Stimulated activated CD8-positive, alpha-beta memory T cell treated with anti-CD3 and anti-CD28 coated beads, Interleukin-12 subunit alpha, Interleukin-12 subunit beta, amount 100 ng/mL, for 24 hours (primary cell): ENCODE measurements around the gene ARHGAP23.
"Not testable (repeated sequence)": the region's sequence is repeated elsewhere in the genome, so short reads cannot be mapped to it uniquely, and the experiment has no call there.

Experiments
- DNase-seq: peaks from one replicate; pipeline ENCODE4 v3.0.0-alpha.2; 2020; ENCODE audit errors: extremely low read depth

Gene ARHGAP23

DNA sequence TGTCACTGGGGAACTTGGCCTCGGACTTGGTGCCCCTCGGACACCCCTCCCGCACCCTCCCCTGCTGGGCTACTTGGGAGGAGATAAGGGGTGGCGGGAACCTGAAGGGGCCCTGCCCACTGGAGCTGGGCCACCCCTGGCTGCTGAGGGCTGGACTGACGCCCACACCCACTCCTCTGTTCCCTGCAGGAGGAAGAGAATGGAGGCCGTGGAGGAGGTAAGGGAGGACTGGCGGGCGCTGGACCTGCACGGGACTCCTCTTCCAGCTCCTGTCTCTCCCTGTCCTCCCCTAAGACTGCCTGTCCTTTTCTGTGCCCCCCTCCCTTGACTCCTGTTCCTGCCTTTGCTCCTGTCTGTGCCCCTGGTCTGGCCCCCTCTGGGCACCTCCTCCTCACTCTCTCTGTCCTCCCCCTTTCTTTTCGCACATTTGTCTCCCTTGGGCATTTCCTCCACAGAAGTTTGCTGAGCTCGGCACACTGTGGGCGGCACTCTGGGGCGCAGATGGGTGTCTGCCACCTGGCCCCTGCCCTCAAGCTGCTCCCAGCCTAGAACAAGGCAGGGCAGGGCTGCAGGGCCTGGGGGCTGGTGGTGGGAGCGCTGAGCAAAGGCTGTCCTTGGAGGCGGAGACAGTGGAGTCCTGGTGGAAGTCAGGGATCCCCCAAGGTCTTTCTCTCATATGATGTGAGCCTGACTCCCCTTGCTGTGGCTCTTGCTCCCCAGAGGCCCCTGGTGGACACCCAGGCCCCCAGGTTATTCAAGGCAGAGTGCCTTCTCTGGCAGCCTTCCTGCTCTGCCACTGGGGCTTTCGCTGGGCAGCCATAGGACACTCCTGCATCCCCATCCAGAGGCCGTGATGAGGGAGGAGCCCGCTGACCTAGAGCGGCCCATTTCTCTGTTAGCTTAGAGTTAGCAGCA is 32.7 kb downstream of the ARHGAP23 start:
- DNase-seq, result no peak

DNA sequence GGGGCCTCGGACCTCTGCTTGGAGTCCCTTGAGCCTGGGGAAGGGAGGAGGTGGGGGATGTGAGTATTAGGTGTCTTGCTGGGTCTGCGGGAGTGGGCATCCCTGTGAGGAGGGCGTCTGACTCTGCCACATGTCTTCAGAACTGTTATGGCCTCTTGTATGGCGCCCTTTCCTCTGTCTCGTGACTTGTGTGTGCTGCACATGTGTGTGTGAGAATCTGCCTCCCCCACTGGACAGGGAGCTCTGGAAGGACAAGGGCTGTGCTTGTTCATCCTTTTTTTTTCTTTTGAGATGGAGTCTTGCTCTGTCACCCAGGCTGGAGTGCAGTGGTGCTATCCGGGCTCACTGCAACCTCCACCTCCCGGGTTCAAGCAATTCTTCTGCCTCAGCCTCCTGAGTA is 33.4 kb downstream of the ARHGAP23 start:
- DNase-seq, result no peak

DNA sequence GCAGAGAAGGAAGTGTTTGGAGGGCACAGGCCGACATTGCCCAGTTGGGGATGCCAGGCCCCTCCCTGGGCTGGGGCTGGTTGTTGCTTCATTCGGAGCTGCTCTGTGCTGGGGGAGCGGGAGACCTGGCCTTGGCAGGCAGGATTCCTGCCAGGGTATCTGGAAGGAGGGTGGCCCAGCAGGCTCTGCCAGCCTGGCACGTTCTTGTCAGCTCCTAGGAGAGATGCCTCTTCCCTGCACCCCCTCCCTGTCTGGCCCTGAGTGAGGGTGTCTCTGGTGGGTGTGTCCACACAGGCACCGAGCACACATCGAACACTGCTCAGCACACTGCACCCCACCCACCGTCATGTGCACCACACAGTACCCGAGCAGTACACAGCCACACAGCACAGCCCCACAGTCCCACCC is 35.2 kb downstream of the ARHGAP23 start:
- no peak for DNase-seq

DNA sequence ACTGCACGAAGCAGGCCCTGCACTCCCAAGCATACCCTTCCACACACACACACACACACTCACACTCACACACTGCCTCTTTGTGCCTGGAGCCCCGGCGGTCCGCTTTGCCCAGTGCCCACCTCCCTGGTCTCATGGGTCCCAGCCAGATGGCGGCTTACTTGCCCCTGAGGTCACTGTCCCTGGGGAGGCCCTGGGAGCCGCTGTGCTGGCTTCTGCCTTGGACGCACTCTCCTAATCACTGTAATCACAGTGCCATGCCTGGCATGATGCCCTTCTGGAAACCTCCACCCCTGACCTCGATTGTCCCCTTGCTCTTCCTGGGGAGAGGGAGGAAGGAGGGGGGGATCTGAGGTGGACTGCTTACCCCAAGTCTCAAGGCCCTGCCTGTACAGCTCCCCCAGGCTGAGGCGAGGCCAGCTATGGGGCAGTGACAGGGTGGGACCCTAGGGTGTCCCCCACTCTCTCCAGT is 36.0 kb downstream of the ARHGAP23 start:
- DNase-seq, result no peak

DNA sequence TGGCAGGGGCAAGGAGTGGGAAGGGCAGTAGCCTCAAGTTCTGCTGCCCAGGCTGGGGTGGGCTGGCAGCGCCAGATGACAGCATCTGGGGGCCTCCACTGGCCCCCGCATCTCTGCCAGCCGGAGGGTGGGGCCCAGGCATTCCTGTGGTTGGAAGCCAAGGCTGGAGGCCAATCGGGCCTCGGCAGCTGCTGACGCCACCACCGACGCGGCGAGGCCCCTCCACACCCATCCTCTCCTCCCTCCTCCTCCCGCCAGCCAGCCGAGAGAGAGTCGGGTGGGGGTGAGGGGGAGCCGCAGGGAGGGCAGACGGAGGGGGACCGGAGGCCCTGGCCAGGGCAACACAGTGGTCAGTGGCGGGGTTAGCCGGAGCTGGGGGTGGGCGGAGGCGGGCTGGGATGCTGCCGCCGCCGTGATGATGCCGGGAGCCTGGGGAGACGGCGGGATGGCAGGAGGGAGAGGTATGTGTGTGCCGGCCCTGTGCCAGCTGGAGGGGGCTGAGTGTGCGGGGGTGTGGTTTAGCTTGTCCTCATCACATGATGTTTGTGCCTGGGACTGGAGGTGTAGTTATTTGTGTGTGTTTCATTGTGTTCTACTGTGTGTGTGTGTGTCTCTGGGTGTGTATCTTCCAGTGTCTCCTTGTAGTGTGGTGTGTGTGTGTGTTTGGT is 36.6 kb downstream of the ARHGAP23 start:
- no peak for DNase-seq

DNA sequence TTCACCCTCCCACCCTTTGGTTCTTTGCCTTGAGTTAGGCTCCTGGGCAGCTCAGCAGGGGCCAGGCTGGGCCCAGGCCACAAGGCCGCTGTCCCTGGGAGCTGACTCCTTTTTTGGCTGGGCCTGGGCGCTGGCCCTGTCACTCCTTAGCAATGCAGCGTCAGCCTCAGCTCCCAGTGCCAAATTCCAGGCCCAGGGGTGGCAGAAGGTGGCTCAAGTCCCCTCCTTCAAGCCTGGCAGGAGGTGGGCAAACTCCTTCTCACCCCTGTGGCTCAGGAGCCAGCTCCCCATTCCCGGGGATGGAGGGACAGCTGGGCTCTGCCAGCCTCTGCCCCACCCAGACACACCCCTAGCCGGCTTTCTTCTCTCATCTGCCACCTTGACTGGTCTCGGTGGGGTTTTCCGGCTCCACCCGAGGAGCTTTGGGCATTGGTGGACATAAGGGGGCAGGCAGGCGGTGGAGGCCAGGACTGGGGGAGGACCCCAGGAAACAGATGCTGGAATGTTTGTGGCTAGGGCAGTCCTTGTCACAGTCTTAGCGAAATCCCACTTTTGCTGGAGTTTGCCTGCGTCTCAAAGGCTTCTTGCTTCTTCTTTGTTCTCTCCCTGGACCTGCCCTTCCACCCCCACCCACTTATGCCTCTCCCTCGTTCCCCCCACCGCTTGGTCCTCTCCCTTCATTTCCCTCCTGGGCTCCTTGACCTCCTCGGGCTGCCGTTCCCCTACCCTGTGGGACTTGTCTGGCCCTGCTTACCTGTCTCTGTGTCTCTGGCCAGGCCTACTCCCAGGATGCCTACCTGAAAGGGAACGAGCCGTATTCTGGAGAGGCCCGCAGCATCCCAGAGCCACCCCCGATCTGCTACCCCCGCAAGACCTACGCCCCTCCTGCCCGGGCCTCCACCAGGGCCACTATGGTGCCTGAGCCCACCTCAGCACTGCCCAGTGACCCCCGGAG is 37.4 kb downstream of the ARHGAP23 start:
- DNase-seq, result no peak

DNA sequence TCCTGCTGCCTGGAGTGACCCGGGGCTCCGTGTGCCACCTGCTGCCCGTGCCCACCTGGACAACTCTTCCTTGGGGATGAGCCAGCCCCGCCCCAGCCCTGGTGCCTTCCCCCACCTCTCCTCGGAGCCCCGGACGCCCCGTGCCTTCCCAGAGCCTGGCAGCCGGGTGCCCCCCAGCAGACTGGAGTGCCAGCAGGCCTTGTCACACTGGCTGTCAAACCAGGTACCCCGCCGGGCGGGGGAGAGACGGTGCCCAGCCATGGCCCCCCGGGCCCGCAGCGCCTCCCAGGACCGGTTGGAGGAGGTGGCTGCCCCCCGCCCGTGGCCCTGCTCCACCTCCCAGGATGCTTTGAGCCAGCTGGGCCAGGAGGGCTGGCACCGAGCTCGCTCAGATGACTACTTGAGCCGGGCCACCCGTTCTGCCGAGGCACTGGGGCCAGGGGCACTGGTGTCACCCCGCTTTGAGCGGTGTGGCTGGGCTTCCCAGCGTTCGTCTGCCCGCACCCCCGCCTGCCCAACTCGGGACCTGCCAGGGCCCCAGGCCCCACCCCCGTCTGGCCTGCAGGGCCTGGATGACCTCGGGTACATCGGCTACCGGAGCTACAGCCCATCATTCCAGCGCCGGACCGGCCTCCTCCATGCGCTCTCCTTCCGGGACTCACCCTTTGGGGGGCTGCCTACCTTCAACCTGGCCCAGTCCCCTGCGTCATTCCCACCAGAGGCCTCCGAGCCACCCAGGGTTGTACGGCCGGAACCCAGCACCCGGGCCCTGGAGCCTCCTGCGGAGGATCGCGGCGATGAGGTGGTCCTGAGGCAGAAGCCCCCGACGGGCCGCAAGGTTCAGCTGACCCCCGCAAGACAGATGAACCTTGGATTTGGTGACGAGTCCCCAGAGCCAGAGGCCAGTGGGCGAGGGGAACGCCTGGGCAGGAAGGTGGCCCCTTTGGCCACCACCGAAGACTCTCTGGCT is 38.4 kb downstream of the ARHGAP23 start:
- no peak for DNase-seq

DNA sequence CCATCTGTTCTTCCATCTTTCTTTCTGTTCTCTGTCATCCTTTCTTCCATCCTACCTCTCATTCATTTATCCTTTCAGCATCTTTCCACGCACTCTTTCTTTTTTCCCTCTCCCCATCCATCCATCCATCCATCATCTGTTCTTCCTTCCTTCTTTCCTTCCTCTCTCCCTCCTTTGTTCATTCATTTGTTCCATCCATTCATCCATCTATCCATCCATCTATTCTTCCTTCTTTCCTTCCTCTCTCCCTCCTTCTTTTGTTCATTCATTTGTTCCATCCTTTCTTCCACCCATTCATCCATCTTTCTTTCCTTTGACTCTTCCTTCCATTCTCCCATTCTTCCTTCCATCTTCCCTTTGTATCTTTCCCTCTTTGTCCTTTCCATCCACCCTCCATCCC is 39.2 kb downstream of the ARHGAP23 start:
- DNase-seq, result no peak

DNA sequence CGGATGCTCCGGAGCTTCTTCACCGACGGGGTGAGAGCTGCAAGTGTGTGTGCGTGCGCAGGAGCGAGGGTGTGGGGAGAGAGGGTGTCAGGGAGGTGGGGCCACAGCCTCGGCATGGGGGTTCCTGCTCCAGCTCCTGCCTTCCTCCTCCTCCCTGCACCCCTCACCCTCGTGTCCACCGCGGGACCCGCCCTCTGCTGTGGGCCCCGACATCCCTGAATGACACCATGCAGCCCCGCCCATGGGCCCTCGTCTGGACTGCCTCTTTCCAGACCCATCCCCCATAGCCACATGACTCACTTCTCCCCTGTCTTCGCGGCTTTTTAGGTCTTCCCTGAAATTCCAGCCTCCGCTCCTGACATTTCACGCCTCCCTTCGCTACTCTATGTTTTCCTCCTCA is 41.6 kb downstream of the ARHGAP23 start:
- no peak for DNase-seq

DNA sequence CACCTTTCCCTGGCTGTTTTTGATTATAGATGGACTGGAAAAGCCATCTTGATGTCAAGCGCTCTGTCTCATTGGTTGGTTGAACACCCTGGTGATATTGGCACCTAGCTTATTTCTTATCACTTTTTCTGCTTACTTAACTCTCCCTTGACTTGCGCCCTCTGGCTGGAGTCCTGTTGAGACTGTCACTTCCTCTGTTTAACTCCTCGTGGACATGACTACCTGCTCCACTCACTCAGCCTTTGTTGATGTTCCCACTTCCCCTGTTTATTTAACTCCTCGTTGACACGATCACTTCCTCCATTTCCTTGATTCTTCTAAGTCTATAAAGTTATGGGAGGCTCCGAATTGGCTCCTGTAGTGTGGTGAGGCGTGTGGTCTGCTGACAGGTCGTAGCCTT is 43.0 kb downstream of the ARHGAP23 start:
- not testable (repeated sequence) for DNase-seq

DNA sequence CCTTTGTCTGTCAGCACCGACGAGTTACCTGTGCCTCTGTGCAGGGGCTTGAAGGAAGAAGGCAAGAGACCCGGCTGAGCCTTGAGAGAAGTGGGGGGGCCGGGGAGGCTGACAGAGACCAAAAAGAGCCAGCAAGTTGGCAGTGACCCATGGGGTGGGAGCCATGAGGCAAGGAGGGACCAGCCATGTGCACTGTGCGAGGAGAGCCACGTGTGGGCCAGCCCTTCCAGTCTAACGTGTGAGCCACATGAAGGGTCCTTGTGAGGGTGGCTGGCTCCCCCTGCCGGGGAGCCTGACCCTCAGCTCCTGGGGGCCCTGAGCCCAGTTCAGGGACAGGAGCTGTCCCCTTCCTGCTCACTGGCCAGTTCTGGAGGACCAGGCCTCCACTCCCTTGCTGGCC is 46.4 kb downstream of the ARHGAP23 start:
- DNase-seq, result not testable (repeated sequence)

DNA sequence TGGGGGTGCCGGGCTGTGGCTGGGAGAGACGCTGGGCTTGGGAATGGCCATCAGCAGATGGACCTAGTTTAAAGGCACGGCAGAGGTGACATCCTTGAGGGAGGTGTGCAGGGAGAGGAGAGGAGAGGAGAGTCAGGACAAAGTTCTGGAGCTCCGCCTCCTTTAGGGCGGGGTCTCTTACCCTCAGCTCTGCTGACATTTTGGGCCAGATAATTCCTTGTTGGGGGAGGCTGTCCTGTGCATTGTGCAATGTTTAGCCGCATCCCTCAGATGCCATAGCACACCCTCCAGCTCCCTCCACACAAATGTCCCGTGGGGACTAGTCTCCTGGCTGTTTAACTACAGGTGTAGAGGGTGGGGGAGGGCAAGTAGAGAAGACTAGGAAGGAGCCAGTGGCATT is 48.3 kb downstream of the ARHGAP23 start:
- no peak for DNase-seq

DNA sequence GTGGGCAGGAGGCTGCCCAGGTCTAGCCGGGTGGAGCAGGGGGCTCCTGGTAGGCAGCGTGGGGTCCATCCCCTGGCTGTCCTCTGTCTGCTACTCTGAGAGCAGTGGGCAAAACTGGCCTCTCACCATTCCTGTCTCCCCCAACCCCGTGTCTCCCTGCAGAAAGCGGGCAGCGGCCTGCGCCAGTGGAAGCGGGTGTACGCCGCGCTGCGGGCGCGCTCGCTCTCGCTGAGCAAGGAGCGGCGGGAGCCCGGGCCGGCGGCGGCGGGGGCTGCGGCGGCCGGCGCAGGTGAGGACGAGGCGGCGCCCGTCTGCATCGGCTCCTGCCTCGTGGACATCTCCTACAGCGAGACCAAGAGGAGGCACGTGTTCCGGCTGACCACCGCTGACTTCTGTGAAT is 49.2 kb downstream of the ARHGAP23 start:
- DNase-seq, result not testable (repeated sequence)

DNA sequence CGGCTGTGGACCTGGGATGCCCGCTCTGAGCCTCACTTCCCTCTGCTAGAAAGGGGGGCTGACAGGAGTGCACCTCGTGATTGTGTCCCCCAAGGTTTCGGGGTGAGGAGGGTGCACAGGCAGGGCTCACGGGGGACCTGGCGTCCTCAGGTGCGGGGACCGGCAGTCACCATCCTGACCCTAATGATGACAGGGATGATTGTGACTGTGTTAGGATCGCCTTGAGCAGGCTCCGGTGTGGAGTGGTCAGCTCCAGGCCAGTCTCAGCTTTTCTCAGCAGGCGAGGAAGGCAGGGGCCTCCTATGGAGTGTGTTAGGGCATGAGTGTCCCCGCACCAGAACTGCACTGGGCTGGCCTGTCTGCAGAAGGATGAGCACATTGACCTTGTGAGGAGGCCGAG is 49.7 kb downstream of the ARHGAP23 start:
- DNase-seq, result not testable (repeated sequence)

DNA sequence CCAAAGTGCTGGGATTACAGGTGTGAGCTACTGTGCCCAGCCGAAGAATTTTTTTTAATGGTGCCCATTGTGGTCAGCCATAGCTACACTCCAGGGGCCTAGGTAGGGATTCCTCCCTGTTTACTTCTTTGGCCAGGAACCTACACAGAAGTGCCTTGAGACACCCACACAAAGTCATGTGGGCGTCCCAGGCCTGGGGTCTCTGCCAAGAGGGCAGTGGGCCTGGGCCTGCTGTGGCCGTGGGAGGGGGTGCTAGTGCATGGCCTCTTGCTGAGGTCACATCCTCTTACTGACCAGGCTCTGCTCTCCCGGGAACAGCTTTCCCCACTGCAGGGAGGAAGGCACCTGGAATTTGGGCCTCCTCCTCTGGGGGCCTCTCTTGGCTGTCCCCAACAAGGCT is 50.4 kb downstream of the ARHGAP23 start:
- DNase-seq, result not testable (repeated sequence)

DNA sequence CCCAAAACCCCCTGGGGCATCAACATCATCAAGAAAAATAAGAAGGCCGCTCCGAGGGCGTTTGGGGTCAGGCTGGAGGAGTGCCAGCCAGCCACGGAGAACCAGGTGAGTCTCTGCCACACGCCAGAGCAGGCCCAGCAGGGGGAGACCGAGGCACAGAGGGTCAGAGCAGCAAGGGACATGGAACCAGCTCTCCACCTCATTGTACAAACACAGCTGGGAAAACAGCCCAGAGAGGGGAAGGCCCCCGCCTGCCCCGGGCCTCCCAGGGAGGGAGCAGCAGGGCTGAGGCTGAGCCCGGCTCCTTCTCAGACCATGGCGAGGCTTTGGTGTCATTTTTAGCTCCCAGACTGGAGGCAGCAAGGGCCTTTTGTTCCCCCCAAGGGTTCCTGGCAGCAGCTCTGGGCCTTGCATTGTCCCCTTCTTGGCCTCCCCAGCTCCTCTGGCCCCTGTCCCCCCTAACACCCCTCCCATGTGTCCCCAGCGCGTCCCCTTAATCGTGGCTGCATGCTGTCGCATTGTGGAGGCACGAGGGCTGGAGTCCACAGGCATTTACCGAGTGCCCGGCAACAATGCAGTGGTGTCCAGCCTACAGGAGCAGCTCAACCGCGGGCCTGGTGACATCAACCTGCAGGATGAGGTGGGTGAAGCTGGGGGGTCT is 53.9 kb downstream of the ARHGAP23 start:
- DNase-seq, result not testable (repeated sequence)

DNA sequence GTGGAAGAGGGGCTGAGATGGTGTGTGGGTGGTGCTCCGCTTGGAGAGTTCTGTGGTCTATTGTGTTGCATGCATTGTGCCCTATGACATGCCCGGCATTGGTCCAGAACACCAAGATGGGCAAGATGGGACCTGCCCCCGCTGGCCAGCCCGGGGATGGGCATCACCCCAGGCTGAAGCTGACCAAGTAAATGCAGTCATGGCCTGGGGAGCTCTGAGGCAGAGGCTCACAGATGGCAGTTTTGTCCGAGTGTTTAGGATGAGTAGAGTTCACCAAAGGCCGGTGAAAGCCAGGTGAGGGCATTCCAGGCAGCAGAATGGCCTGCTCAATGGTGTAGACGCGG is 54.4 kb downstream of the ARHGAP23 start:
- not testable (repeated sequence) for DNase-seq

DNA sequence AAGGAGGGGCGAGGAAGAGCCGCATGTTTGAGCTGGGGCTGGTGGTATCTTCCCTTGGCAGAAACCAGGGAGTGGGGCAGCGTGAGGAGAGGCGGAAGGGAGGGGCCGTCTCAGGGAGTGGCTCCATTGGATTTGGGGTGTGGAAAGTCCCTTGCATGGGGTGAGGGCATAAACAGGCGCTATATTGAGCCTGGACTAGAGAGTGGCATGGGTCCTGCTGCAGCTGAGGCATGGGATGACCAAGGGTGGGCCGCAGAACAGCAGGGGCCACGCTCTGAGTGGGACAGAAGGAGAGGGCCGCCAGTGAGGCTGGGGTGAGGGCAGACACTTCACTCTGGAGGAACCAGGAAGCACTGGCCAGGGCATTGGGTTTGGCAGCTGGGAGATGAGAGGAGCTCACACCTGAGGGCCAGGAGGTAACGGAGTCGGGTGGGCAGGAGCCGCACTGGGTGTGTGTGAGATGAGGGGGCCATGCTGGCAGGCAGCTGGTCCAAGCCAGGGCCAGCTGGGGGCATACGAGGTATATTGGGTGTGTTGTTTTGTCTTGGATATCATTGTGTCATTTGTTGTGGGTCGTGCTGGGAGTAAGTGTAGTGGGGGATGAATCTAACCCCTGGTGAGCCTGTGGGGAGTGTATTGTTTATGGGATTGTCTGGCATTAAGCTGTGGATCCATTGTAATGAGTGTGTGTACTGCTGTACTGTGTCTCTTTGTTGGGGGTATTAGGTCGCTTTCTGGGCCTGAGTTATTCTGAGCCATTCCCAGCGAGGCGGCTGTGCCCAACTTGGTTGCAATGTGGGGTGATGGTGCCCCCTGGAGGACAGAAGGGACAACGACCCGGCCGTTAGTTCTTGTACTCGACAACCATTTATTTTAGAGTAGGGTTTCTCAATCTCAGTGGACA is 56.2 kb downstream of the ARHGAP23 start:
- DNase-seq, result peak; percentile 20

DNA sequence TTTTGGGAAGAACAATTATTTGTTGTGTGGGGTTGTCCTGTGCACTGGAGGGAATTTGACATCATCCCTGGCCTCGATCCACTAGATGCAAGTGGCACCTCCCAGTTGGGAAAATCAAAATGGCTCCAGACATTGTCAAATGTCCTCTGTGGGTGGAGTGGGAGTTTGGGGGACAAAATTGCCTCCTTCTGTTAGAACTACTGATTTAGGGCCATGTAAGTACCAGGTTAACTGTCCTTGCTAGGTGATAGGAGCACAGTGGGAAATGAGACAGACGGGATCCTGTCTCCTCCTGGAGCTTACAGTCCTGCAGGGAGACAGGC is 56.8 kb downstream of the ARHGAP23 start:
- DNase-seq, result no peak
